Hematopoietic multipotent progenitor cell treated with erythropoietin and hydrocortisone succinate and interleukin-3 and kit ligand, for 17 days (in vitro differentiated cells): Measurements from ENCODE around the gene DEDD2.

Experiments
- DNase-seq: peaks from one replicate; pipeline ENCODE4 v3.0.0-alpha.2; 2015; ENCODE audit warnings: low spot score

DEDD2 gene

DNA sequence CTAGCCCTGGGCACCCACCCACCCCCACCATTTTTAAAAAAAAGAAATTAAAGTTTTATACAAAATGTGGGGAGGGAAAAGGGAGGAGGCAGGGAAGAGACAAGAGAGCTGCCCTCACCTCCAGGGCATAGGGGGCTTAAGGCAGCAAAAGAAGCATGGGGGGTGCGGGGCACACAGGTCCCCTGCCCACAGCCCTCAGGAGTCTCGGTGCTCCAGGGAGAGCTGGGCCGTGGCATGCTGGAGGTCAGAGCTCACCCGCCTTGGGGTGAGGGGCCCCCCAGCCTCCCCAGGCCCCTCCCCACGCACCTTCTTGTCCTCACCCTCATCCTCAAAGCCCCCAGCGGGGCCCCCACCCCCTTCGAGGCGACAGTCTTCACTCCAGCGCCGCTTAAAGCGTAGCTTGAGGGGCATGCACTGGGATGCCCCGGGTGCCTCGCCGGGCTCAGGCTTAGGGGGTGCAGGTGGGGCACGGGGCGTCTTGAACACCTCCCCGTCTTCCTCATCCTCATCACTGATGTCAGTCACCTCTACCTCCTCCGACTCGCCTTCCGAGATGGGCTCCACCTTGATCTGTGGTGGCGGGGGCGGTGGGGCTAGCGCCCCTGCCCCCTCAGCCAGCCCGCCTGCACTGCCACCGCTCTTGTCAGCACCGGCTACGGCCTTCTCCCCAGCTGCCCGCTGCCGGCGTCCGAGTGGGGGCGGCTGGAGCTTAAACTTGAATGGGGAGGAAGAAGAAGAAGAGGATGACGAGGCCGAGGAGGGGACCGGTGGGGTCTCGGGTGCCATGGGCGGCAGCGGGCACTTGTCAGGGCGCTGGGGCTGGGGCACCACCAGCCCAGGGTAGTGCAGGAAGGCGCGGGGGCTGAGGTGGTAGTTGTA lies 31.0 kb upstream of the DEDD2 start:
- no peak for DNase-seq

DNA sequence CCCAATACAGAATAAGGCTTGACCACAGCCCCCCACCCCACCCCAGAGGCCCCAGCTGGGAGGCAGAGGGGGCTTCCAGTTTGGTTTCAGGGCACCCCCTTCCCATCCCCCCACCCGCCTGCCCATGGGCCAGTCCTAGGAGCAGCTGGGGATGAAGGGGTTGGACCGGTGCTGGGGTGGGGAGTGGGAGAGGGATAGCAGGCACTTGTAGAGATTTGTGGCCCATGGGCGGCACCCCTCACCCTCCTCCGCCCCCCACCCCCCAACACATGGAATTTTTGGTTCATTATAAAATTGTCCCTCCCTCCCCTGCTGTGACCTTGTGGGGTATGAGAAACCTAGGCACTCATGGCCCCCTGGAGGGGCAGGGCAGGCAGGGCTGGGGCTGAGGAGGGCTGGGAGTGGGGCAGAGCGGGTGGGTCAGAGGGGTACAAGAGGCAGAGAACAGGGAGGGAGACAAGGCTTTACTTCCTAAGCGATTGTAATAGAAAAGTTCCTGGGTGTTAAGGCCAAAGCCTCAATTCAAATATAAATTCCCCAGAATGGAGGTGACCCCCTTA lies 30.2 kb upstream of the DEDD2 start:
- no peak for DNase-seq

DNA sequence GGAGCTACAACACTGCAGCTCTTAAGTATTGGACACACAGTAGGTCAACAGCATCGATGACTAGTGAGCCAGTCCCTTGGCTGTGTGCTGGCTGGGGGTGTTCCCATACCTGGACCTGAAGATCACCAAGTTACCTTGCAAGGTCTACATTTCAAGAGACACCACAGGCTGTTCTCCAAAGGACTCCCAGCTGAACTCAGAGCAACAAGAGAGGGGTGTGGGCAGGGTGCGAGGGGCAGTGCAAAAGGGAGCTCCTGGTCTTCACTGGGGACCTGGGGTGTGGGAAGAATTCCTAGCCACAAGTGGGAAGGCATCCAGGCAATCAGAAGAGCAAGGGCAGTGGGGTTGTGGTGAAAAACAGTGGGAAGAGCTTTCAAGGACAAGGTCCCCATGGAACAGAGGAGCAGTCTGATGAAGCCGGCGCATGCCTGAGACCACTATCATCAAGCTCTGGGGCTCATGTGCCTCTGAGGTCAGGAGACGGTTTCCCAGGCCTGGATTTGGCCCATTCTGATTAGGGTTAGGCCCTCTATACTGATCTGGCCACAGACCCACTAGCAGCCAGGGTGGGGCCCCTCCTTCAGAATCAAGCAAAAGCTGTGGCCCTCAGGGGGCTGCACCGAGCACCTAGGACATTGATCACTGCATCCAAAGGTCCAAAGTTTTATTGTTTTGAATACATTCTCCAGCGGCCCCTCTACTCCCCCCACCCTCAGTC lies 29.6 kb upstream of the DEDD2 start:
- no peak for DNase-seq

DNA sequence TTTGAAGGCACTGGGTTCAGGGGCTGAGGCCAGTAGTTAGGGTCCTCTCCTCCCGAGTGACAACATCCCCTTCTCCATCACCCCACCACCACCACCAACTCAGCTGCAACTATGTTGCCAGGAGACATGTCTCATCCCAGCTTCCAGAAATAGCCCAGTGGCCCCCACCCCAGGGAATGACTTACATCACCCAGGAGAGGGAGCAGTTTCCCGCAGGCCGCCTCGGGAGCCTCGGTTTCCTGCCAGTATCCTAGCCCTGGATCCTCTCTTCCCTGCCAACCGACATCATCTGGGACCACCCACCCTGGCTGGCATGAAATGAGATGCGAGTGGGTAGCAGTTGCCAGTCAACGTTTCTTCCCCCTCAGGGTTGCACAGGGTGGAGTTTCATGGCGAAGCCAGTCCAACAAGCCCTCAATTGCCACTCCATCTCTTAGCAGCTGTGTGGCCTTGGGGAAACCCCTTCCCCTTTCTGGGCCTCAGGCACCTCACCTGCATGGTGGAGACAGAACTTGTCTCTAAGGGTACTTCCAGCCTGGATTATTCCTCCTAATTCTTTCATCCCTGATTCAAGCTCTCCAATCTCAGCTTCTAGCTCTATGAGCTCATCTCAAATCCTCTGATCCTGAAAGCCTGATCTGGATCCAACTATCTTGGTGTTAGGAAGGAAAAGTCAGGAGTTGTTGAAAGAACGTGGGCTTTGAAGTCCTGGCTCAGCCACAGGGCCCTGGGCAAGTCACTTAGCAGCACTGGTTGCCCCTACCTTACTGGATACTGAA lies 28.9 kb upstream of the DEDD2 start:
- peak; percentile 14 for DNase-seq

DNA sequence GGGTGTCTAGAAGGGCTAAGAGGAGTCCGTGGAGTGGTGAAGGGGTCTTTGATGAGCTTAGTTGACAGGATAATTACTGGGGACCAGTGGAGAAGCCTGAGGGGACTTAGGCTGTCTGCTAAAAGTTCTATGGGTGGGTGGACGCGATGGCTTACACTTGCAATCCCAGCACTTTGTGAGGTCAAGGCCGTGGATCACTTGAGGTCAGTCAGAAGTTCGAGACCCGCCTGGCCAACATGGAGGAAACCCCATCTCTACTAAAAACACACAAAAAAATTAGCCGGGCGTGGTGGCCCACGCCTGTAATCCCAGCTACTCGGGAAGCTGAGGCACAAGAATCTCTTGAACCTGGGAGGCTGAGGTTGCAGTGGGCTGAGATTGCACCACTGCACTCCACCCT lies 27.8 kb upstream of the DEDD2 start:
- DNase-seq: no peak

DNA sequence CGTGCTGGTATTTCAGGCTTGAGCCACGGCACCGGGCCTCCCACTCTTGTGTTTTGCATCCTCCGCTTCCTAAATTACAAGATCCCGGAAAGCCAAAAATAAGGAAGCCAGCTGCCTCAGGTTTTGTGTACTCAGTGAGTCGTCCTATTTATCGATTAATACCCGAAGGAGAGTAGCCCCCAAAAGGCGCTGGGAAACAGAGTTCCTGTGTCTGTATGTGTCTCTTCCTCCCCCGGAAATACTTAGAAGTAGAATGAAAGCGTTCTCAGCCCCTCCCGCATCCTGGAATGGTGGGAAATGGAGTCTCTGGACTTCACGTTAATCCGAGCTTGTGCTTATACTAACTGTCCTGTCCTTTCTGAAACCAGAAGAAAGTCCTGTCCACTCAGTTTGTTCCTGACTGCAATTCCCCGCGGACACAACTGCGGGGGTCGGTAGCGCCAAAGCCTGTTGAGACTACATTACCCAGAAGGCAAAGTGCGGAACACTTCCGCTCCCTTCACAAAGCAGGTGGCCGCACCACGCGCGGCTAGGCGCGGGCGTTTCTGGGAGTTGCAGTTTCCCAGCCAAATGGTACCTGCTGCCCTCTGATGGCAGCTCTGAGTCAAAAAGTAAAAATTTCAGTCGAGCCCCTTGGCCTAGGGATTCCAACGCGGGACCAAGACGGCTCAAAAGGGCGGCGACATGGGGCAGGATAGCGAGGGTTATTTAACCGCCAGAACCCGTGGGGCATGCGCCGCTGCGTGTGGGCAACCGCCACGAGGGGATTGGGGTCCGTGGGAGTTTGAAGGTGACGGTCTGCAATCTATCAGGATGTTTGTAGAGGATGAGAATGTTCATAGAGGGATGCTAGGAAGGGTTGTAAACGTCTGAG lies 27.1 kb upstream of the DEDD2 start:
- peak; percentile 95 for DNase-seq

DNA sequence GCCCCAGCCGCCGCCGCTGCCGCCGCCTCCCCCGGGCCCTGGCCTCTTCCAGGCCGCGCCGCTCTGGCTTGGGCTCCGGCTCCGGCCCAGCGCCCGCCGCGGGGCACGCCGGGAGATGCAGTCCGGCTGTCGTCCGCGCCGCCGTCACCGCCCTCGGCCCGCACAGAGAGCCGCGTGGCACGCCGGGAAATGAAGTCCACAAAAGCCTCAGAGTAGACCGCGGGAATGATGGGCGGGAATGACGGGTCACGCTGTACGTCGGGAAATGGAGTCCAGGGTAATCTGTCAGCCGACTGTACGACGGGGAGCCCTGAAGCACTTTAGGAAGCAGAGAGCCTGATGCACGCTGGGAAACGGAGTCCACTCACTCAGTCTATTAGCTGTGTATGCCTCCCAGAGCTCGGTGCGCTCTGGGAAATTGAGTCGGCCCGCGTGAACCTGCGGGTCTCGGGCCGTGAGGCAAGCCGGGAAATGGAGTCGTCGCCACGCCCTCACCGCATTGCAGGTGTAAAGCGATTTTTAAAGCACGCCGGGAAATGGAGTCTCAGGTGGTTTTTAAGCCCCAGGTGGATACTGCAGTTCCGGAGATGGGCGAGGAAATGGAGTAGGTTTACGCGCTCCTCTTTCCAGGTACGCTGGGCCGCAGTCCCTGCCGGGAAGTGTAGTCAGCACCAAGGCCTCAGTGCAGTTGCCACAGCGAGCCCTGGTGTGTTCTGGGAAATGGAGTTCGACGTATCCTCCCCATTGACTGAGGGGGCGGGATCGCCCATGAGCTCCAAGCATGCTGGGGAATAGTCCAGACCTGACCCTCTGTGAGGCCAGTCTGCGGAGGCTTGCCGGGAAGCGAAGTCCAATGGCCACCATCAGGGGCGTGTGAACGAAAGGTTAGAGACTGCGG lies 25.3 kb upstream of the DEDD2 start, which contains the start of gene GSK3A:
GSK3A (minus strand) TSS at position 91 of the 898 bp plus-strand sequence. CDS start 137 bp downstream, outside the sequence.
- DNase-seq: peak; percentile 98

DNA sequence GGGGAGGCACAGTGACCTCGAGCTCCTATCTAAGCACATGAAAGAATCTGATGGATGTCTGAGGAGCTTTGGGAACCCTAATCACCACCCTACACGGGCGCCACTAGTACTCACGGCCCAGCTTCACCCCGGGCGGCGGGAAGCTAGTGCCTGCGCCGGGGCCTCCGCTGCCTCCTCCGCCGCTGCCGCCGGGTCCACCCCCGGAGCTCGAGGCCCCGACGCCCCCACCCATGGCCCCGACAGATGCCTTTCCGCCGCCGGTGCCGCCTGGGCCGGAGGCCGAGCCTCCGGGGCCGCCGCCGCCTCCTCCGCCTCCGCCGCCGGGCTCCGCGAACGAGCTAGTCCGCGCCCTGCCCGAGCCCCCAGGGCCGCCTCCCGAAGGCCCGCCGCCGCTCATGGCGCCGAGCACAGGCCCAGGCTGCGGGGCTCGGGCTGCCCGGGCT lies 24.6 kb upstream of the DEDD2 start:
- DNase-seq: peak; percentile 54

DNA sequence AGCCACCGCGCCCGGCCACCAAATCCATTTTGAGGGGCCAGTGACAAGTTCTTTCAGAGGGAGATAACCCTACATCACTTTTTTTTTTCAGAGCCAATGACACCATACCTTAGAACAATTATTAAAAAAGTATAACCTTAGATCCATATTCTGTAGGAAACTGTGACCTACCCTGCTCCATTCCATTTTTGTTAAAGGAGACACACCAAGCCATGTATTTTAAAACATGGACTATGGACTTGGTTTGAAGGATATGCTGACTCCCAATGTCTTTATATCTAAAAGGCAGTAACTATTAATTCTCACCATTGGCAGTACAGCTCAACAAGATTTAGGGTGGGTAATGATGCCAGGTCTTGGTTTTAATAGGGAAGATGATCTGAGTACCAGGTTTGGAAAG lies 23.8 kb upstream of the DEDD2 start:
- DNase-seq: no peak

DNA sequence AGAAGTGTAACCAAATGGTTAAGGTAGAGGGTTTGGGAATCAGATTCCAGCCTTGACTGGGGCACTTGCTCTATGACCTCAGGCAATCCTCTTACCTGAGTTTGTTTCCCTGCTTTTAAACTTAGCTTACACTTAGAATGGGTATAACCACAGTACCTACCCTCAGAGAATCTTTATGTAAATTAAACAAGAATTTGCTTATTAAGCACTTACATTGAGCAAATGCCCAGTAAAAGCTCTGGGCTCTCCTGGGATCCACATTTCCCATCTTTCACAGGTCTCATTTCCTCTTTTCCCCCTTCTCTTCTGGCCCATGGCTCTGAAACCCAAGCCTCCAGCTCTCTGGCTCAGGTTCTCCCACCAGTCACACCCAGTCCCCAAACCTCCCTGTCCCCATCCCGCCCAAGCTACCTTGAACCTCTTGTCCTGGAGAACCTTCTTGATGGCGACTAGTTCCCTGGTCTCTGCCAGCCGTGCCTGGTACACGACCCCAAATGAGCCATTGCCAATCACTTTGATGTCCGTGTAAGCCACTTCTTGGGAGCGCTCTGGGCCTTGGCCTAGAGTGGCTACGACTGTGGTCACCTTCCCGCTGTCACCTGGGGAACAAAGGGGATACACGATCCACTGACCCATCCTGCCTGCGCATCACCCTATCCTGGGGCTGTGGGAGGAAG lies 22.2 kb upstream of the DEDD2 start:
- DNase-seq: no peak

DNA sequence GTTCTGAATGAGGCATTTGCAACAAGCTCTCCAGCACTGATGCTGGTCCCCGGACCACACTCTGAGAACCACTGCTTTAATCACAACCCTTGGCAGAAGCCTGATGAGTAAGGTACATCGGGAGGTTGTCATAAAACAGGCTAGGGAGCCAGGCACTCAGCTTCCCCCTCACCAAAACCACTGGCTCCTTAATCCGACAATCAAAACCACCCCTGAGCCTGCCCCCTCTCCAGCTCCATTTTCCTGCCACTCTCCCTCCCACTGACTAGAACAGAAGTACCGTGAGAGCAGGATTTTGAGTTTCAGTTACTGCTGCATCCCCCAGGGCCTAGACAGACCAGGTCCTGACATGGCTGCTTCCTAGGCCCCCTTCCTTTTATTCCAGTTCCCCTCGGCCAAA lies 17.7 kb upstream of the DEDD2 start:
- DNase-seq: no peak

DNA sequence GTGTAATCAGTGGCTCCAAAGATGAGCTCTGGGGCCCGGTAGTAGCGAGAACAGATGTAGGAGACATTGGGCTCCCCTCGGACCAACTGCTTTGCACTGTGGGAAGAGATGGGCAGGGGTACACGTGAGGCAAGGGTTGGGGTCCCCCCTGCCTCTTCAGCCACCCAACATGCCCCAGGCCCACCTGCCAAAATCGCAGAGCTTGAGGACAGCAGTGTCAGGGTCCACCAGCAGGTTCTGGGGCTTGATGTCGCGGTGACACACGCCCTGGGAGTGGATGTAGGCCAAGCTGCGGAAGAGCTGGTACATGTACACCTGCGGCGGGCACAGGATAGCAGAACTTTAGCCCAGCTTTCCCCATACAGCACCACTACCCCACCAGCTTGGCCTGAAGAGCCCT lies 16.9 kb upstream of the DEDD2 start:
- DNase-seq: no peak

DNA sequence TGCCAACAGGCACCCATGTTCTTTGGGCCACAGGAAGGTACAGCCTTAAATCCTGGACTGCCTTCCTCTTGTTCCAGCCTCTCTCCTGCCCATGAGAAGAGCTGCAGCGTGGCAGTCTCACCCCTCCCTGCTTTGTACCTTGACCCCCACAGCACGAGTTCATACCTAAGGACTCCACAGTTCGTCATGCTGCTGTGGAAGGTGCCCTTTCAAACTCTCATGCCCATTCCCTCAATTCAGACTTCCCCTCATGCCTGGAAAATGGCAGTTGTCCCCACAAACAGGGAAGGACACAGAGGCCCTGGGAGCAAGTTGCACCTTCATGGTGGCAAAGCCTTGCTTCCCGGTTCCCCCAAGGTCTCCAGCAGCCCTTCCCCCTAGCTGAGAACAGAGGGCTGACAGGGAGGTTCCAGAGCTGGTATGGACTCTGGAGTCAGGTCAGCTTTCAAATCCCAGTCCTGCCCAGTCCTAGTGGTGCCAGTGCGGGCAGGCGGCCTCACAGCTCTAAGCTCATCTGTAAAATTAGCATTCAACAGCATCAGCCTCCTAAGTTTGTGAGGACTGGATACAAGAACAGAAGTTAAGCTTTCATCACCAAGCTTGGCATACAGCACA lies 16.3 kb upstream of the DEDD2 start:
- DNase-seq: no peak

DNA sequence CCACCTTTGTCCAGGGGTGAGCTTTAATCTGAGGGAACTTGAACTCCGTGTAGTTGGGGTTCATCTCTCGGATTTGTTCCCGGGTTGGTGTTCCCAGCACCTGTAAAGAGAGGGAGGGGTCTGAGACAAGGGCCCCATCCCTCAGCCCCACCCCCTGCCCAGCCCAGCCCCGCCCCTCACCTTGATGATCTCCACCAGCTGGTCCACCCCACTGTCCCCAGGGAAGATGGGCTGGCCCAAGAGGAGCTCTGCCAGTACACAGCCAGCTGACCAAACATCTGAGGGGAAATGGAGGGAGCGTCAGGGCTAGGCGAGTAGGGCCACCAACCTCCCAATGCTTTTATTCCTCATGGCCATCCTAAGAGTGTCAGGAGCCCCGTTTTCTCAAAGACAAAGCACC lies 15.6 kb upstream of the DEDD2 start:
- DNase-seq: no peak

DNA sequence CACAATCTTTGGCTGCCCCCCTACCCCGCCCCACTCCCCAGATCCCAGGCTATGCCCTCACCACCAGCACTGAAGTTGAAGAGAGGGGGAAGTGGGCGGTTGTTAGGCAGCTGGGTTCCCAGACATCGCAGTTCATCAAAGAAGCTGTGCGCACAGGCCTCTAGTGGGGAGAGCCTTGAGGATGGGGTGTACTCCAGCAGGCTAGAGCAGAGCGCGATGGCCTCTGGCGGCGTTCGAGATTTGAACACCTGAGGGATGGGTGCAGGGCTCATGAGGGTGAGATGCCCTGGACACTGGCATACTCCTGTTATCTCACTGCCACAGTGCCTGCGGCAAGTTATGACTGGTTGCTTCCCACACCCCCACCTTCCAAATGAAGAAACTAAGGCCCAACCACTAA lies 15.0 kb upstream of the DEDD2 start:
- DNase-seq: no peak

DNA sequence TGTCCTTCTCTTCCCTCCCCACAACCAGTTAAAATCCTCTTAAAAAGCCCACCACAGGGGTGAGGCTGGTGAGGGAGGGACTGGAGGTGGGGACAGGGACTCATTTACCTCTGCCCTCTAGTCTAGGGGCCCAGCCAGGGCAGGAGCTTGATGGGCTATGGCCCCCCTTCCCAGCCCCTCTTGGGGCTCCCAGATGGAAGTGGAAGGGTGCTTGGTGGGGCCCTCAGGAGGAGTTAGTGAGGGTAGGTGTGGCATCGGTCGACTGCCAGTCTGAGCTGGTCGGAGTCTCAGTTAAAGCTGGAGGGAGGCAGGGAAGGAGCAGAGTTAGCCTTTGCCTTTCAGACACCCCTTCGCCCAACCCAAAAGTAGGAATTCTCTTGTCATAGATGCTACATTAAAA lies 13.1 kb upstream of the DEDD2 start:
- DNase-seq: peak; percentile 46

DNA sequence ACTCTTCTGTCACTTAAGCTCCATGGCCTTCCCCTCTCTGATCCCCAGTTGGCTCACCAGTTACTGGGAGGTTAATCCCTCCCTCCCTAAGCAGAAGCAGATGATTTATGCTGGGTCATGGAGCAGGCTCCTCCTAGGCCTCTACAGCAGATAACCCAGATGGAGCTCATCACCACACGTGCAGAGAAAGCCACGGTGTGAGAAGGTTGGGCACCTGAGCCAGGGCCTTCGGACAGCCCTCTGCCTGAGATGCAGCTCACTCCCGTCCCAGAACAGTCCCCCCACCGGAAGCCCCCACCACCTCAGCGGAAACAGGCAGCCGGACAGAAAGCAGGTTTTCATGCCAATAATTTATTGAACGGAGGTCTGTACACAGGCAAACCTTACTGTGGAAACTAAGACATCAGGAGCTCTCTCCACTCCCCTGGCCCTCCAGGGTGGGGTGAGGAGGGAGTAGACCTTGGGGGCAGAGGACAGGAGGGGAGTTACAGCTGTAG lies 12.4 kb upstream of the DEDD2 start:
- DNase-seq: peak; percentile 90

DNA sequence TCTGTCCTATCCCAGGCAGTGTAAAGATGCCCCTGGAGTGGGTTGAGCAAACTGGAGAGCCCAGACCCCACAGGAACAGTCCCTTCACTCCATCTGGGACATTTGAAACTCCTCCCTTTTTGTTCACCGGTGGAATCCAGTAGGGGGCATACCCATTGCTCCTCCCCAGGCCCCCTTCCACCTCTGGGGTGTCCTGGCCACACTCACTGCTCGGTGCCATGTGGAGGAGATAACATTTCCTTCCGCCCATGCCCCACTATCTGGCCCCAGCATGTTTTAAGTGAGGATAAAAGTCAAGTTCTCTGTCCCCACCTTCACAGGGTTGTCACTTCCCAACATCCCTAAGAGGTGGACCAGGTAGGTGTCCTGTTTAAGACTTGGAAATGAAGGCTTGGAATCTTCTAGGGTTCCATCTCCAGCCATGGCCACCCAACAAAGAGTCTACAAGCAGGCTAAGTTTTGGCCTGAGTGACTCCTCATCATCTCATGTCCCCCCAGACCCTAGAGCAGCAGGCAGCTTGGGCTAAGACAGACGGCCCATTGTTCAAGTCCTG lies 11.9 kb upstream of the DEDD2 start:
- DNase-seq: peak; percentile 86

DNA sequence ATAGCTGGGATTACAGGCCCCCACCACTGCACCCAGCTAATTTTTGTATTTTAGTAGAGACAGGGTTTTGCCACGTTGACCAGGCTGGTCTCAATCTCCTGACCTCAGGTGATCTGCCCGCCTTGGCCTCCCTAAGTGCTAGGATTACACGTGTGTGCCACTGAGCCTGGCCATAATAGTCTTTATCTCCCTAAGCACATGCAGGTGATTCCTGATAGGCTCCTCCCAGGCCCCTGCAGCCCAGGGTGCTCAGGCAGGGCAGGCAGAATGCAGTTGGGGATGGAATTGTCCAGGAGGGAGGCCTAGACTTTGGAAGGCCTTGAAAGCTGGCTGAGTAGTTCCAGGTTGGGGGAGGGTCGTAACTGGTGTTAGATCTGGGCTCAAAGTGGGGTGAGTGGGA lies 11.2 kb upstream of the DEDD2 start:
- DNase-seq: peak; percentile 52
